ENCODE data around the gene TIMM10B.

The TIMM10B gene, protein sequence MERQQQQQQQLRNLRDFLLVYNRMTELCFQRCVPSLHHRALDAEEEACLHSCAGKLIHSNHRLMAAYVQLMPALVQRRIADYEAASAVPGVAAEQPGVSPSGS

DNA sequence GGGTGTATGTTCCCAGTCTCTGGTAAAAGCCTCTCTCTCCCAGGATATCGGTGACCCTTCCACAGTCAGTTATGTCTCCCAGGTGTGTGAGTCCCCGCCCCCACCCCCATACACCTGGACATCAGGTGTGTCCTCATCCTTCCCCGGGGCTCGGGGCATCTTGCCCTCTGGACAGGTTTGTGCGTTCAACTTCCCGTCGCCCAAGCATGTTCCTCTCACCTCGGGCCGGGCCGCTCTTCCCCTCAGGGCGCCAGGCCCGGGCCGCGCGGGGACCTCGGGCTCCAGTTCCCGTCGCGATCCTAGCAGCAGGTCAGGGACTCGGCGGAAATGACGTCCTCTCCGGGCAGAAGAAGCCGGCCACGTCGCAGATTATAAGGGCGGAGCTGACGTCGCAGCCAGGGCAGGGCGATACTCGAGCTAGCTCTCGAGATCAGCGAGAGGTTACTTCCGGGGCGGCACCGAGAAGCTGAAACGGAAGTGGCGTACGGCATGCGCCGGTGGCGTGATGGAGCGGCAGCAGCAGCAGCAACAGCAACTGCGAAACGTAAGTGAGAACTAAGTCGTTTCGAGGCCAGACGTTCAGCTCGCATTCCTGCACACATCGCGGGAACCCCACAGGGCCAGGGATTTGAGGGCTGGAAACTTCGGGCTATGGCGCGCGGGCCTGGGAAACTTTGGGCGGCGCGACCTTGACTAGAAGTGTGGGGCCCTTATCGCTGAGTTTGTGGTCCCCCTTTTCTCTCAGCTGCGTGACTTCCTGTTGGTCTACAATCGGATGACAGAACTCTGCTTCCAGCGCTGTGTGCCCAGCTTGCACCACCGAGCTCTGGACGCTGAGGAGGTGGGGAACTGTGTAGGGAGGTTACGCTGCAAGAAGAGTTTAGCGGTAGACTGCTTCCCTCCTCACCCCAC is at the start of gene TIMM10B, which contains the start of gene ARFIP2:
TSS of gene TIMM10B (plus strand) at position 490 of the 912 bp plus-strand sequence. CDS start at position 506, 16 bp downstream.
TSS of gene ARFIP2 (minus strand) at position 320 of the 912 bp plus-strand sequence. CDS start 910 bp downstream, outside the sequence.
- peak; percentile 87 for DNase-seq

- DNase-seq: no peak
Measured at GRCh38 chr11:6431861-6432260, 49.4 kb upstream of the TIMM10B start.

DNA sequence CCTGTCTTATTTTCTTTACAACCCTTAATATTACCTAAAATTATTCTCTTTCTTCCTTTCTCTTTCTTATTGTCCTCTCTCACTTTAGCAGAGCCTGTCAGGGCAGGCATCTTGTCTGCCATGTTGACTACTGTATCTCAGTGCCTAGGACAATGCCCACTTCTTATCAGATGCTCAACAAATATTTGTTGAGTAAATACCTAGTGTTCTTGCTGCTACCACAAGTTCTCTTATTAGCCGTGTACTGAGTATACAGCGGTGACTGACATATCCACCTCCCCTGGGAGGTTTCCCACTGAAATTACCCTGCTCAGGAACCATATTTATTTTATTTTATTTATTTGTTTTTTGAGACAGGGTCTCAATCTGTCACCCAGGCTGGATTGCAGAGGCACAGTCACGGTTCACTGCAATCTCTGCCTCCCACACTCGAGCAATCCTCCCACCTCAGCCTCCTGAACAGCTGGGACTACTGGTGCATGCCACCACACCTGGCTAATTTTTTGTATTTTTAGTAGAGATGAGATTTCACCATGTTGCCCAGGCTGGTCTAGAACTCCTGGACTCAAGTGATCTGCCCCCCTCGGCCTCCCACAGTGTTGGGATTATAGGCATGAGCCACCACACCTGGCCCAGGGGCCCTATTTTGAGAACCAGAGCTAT is 47.2 kb upstream of the TIMM10B start:
- DNase-seq: no peak

DNA sequence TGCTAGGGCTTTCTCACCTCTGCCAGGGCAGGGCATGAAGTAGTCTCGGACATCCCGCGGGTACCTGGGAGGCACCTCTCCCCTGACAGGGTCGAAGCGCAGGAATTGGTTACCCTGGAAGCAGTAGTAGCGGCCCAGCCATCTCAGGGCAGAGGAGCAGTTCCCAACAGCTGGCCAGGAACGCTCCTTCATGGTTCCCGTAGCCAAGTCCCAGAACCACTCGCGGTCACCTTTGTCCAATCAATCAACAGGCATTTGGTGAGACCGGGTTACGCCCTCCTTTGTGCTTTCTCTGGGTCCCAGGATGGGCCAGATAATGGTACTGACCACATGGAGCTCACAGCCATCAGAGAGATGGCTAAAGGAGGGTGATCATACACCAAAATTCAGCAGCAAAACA is 43.9 kb upstream of the TIMM10B start:
- no peak for DNase-seq

DNA sequence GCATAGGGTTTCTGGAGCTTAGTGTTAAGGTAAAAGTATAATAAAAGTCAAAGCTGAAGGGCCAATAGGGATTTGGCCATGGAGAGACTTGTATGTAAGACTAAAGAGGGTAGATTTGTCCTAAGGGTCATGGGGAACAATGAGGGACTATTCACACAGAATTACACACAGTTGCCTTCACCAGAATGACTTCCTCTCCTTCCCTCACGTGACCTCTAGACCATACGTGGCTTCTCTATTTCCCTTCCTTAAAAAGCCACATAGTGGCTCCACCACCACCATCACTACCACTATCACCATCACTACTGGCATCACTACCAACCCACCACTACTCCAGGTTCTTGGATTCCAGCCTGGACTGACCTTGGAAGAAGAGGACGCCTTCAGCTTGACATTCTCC is 43.3 kb upstream of the TIMM10B start:
- no peak for DNase-seq

DNA sequence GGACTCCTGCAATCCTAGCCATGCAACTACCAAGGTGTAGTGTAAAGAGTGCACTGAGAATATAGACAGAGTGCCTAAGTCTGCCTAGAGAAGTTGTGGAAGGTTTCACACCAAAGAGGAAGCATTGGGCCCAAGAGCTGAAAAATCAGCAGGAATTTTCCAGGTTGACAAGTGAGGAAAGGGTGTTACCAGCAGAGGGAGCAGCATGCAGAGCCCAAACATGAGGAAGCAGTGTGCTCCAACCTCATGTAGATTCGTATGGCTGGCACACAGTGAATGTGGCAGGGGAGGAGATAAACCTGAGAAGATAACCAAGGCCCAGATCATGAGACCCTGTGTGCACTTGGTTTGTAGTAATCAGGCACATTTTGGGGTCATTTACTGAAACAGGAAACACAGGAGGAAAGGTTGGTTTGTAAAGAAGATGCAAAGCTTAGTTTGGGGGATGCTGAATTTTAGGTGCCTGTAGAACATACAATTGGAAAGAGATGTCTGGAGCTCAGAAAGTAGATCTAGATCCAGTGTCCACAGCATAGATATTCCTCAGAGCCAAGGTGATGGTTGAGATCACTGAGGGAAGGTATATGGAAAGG is 42.2 kb upstream of the TIMM10B start:
- DNase-seq: no peak

- no peak for DNase-seq
Measured at GRCh38 chr11:6440906-6441358, 40.4 kb upstream of the TIMM10B start, which contains the start of gene HPX. HPX (minus strand) TSS chr11:6440987; CDS start chr11:6440963, 24 bp downstream.

DNA sequence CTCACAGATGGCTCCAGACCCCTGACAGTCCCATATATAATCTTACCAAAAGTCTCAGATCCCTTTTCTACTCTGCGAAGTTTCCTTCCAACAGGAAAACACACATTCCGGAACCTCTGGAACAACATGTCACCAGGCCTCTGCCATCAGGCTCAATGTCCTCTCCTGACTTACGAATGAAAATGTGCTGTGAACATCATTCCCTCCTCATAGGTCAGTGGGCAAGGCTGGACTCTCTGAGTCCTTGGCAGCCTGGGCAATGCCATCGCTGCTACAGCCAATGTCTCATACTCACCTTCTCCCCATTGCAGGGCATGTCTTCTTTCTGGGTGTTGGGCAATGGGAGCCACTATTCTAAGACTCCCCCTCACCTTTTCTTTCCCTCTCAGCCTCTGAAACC is 38.9 kb upstream of the TIMM10B start:
- no peak for DNase-seq

DNA sequence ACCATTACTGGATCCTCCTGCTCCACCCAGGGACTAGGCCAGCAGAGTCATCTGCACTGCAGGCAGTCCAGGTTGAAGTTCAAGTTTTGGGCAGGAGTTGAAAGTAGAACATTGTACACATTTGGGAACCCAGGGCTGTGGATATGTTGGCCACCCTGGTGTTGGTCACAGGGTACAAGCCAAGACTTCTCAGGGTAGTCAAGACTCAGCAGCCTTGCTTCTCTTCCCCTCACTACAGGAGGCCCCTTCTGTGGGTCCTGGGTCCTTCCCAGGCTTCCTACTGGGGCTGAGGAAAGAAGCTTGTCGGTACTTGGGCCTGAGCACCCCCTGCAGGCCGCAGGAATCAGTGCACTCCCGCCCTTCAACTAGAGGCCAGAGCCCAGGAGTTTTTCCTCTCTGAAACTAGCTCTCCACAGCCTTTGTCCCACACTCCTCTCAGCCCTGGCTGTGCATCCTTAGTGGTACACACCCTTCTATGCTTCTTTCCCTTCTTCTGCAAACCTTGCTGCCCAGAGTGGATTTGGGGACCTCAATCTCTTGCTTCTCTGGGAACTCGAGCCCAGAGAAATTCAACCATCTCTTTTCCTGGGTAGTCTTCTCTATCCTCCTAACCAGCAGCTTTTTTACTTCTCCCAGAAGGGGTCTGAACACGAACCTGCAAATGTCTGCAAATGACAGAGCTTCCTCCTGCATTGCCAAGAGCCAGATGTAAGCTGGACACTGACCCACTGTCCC is 37.9 kb upstream of the TIMM10B start:
- DNase-seq: no peak

- DNase-seq: no peak
Measured at GRCh38 chr11:6448574-6448973, 32.7 kb upstream of the TIMM10B start.

DNA sequence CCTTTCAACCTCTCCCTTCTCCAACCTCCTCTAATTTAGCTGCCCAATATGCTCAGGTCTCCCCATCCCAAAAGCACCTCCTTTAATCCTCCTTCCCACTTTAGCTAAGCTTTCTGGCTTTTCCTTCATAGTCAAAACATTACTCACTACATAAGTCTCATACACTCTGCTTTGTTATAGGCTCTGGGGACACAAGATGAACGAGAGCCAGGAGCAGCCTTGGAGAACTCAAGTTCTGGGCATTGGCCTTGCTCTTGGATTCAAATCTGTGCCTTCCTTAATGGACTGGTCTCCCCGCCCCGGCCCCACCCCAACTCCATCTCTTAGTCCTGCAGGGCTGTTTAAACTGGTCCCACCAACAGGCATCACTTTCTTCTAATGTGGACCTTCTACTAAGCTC is 29.1 kb upstream of the TIMM10B start:
- no peak for DNase-seq

DNA sequence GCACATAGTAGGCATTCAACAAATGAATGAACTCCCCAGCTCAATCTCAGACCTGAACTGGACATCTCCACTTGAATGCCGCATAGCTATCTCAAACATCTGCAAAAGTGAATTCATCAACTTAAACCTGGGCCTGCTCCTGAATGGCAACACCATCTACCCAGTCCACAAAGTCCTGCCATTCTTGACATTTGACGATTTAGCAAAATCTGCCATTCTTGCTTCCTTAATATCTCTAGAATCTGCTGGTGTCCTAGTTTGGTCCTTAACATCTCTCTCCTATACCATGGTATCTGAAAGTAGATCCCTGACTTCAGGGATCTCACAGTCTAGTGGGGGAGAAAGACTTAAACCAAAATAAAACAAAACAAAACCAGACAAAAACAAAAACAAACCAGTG is 28.1 kb upstream of the TIMM10B start:
- no peak for DNase-seq

- DNase-seq: no peak
Measured at GRCh38 chr11:6455070-6455469, 26.2 kb upstream of the TIMM10B start.

DNA sequence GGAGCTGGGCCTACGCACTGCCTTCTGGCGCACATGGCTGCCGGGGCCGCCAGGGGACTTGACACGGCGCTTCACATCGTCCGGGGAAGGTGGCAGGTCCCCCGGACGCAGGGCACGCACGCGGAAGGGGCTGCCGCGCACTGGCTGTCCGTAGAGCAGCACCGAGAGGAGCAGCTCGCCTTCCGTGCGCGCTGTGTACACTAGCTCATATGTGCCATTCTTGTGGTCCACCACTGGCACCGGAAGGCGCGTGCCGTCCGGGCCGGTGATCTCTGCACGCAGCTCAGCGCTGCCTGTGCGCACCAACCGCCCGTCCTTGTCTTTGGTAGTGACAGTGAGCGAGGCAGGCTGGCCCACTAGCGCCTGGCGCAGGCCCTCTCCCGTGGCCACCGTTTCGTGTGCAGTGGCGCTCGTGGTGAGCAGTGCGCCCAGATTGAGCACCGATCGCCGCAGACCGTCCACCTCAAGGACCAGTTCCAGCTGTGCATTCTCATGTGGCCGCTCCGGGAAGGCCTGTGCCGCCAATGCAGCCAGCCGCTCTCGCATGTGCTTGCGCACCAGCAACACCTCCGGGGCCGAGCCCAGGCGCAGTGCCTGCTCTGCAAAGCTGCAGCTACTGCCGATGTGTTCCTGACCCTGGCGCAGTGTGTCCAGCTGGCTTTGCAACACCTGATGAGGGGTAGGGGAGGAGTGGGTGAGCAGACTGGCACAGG is 24.8 kb upstream of the TIMM10B start:
- no peak for DNase-seq

DNA sequence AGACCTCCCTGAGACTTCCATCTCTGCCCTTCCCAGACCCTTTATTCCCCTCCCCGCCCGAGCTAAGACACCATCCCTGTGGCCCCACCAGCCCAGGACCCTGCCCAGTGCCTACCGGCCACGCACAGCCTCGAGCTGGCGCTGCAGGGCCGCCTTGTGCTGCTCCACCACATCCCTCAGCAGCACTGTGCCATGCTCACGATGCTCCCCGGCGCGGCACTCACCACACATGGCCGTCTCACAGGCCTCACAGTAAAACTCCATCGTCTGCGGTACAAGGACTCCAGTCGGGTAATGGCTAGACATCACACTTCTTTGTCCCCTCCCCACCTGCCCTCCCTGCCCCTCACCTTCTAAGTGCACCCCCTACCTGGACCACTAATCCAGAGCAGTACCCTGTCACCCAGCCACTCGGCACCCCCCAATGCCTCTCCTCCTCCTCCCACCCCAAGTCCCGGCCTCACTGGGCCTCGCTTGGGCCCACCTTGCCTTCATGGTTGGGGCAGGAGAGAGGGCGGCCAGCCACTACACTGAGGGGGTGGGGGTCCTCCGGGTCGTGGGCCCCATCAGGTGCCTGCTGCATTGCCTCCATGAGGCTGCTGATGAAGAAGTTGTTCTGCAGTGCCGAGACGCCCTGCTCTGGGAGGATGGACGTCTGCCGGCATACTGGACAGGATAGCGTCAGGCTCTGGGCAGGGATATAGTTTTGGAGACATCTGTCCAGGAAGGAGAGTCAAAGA is 23.6 kb upstream of the TIMM10B start:
- no peak for DNase-seq

GRCh38 chr11:6458352-6459098 is 22.8 kb upstream of the TIMM10B start:
- no peak for DNase-seq

DNA sequence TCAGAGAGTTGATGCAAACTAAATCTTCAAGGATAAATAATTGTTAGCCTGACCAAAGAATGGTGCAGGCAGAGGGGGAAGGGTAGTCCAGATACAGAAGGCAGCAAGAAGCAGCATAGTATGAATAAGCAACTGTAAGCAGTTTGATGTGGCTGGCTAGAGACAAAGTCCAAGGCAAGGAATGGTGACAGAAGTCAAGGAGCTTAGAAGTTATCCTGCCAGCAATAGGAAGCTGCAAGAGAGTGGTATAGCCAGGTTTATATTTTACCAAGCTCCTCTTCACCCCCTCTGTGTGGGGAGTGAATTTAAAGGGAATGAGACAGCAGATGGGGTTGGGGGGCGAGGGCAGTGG is 22.2 kb upstream of the TIMM10B start:
- no peak for DNase-seq

DNA sequence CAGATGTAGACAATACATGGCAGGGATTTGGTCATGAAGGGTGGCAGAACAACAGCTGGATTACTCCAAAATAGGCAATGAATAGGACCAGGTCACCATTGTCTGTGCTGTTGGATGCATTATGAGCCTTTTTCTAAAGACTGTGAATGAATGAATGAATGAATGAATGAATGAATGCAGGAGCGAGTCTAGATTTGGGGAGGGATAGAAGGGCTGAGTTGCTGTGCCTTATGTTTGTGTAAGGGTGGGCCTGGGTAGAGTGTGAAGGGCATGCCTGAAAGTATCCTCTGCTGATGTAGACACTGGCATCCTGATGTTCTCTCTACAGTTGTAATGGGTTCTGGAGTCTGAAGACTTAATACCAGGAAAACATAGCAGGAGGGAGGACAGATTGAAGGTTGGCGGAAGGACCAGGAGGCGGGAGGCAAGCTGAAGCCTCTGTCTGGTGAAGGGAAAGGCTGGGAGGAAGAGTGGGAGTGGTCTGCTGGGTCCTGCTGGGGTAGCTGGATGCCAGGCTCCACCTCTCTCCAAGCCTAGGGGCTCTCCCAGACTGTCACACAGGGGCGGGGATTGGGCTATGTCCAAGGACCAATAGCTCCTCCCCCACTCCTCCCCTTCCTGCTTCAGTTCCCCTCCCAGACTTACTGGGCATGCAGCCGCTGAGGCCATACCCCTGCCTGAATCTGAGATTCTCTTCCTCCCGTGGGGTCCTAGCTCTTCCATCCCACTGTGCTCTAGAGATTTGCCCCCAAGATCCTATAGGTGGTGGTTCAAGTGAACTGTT is 12.4 kb upstream of the TIMM10B start:
- DNase-seq: no peak

GRCh38 chr11:6469599-6469998 is 11.7 kb upstream of the TIMM10B start:
- no peak for DNase-seq

DNA sequence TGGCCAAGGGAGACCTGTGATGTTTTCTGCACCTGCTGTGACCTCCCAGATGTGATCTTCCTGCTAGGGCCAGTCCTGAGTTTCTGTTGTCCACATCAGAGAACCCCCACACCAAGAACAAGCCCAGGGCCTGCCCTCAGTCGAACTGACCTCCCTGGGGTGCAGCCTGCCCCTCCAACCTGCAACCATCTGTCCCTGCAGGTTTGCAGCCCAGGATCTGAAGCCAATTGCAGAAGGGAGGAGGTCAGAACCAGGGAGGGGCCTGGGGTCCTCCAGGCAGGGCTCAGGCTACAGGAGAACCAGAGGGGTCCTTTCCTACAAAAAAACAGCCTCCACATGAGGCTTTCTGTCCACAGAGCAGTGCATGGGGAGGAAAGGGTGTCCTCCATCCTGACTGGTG is 8.4 kb upstream of the TIMM10B start:
- no peak for DNase-seq
